Prostate gland (tissue), 2 donors: ENCODE results near the gene CARNS1. TPM values are rescaled to one million over a fixed set of nuclear protein-coding genes. Genes with fewer than 3 reads are reported as not detected.

Source experiments
- DNase-seq: peaks from one replicate; pipeline ENCODE4 v3.0.0-alpha.2; 2019; ENCODE audit warnings: low spot score
- H3K27ac ChIP-seq, 2 donors: fragments of 200-600 bp; sonication (generic); 2 replicates each; pipeline ENCODE4 v1.5.1; 2017 to 2019
- H3K27me3 ChIP-seq: fragments of 200-600 bp; sonication (generic); replicated peaks from 2 replicates; pipeline ENCODE4 v1.5.1; 2019; ENCODE audit not compliant: insufficient read depth
- H3K36me3 ChIP-seq, 2 donors: fragments of 200-600 bp; sonication (generic); 1 replicate in 1 of 2; 2 replicates in 1 of 2; pipeline versions ENCODE4 v1.5.1 to v1.8.1; 2017 to 2019
- H3K4me1 ChIP-seq: fragments of 200-600 bp; sonication (generic); replicated peaks from 2 replicates; pipeline ENCODE4 v1.5.1; 2019
- H3K4me3 ChIP-seq, 2 donors: fragments of 200-600 bp; sonication (generic); 2 replicates each; pipeline ENCODE4 v1.5.1; 2017 to 2019
- H3K9me3 ChIP-seq: fragments of 200-600 bp; sonication (generic); 2 replicates; pipeline ENCODE4 v1.5.1; 2017
- POLR2A ChIP-seq: fragments of 450-650 bp; IDR thresholded peaks from one replicate; pipeline ENCODE4 v1.6.1; 2016; ENCODE audit warnings: antibody characterized with exemption, mild to moderate bottlenecking
- POLR2AphosphoS5 ChIP-seq: sonication (generic); formaldehyde crosslinking; IDR thresholded peaks from one replicate; pipeline ENCODE4 v1.6.1; 2017; ENCODE audit warnings: antibody characterized with exemption
- WGBS: methylation state at CpG from one replicate; pipeline ENCODE4 v1.1.5; 2018; 5-methylcytosine and 5-hydroxymethylcytosine counted together
- intact Hi-C: fragments of 100-400 bp; cut with DNase I; formaldehyde crosslinking; loops from one replicate; pipeline ENCODE4 v1.14.2; 2022
- total RNA-seq, 2 donors: library from RNA; depleted of rRNA; stranded (reverse); fragments of >200 nt; gene quantifications; one replicate each; pipeline ENCODE4 v1.1.0, GENCODE V29; 2016
- TF ChIP-seq, protein P1 (sequence below), 4 experiments: fragments of 200-600 bp in 2 of 4; fragments of 450-650 bp in 2 of 4; sonication (generic) in 2 of 4; IDR thresholded peaks; 1 replicate in 3 of 4; 2 replicates in 1 of 4; pipeline ENCODE4 v1.5.1; 2016 to 2019; ENCODE audit warnings: antibody characterized with exemption in 4 of 4, mild to moderate bottlenecking in 2 of 4, moderate library complexity in 2 of 4

The CARNS1 gene
- total RNA-seq, 2 donors from 2014 or later, result 0.91 to 1.0 TPM

DNA sequence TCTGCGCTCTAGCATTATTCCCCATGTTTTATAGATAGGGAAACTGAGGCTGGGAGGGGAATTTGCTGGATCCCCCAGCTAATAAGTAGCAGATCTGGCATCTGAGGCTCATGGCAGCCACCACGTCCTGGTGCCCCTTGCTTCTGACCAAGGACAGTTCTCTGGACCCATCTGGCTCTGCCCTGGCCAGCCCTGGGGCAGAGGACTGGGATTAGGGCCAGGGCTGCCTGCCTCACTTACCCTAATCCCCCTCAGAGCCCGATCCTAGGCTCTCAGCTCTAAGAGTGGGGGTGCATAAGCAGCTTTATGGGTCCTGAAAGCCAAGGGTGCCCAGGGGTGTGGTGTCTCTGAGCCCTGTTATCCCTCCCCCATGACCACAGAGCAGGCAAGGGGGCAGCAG is 39.6 kb downstream of the CARNS1 start, which contains the start of gene CABP4:
Gene CABP4, plus strand, starts transcription at position 301 of the 400 bp plus-strand sequence. Its CDS starts 70 bp downstream, at position 371.
- H3K4me1 ChIP-seq, result no peaks in the 10 kb centered on the region
- WGBS, result 92% methylated on average over 3 of the region's 3 CpGs
- intact Hi-C loops, result no loop called here

DNA sequence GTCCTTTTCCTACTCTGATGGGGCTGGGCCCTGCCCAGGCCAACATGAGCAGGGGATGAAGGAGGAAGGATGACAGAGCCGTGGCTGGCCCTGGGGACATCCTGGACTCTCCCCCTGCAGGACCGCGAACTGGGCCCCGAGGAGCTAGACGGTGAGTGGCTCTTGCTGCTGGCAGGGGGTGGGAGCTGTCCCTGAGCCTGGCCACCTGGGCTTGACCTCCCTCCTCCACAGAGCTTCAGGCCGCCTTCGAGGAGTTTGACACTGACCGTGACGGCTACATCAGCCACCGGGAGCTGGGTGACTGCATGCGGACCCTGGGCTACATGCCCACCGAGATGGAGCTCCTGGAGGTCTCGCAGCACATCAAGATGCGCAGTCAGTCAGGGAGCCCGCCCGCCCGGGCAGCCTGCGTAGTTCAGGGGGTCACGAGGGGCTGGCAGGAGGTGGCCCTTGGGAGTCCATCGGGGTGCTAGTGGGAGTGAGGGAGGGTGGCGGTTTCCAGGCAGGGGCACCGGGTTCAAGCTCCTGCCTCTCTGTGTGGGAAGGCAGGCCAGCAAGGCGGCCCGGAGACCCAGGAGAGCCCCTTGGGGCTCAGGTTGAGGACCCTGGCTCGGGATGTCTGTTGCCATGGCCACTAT is 40.7 kb downstream of the CARNS1 start:
- TF ChIP-seq POLR2A, result no peak
- TF ChIP-seq, protein P1, sequence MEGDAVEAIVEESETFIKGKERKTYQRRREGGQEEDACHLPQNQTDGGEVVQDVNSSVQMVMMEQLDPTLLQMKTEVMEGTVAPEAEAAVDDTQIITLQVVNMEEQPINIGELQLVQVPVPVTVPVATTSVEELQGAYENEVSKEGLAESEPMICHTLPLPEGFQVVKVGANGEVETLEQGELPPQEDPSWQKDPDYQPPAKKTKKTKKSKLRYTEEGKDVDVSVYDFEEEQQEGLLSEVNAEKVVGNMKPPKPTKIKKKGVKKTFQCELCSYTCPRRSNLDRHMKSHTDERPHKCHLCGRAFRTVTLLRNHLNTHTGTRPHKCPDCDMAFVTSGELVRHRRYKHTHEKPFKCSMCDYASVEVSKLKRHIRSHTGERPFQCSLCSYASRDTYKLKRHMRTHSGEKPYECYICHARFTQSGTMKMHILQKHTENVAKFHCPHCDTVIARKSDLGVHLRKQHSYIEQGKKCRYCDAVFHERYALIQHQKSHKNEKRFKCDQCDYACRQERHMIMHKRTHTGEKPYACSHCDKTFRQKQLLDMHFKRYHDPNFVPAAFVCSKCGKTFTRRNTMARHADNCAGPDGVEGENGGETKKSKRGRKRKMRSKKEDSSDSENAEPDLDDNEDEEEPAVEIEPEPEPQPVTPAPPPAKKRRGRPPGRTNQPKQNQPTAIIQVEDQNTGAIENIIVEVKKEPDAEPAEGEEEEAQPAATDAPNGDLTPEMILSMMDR (IDR thresholded peaks at IDR 0.05), result no peak
- no peak for TF ChIP-seq POLR2AphosphoS5
- no peak for DNase-seq
- Histone ChIP-seq H3K9me3 (no peaks in the 10 kb centered on the region), H3K4me1 (no peaks in the 10 kb centered on the region), H3K27me3 (no peaks in the 10 kb centered on the region), H3K36me3 (no peaks in the 10 kb centered on the region), H3K4me3 (no peak overlapping the region), H3K27ac (no peak overlapping the region)
- 74% methylated on average over 22 of the region's 25 CpGs for WGBS
- intact Hi-C loops, result no loop called here

More for the DNA sequence above, 39.6 kb downstream of the CARNS1 start, which contains the start of gene CABP4:
- Histone ChIP-seq H3K4me3 (no peak within 1 kb of the TSS), H3K27ac (no peak within 1 kb of the TSS), H3K27me3 (no peaks in the 10 kb centered on the region), H3K36me3 (no peaks in the 10 kb centered on the region), H3K9me3 (no peaks in the 10 kb centered on the region)
- no peak for DNase-seq
- TF ChIP-seq POLR2AphosphoS5 (no peak), POLR2A (no peak)
- TF ChIP-seq, protein P1 (IDR thresholded peaks at IDR 0.05), result no peak

DNA sequence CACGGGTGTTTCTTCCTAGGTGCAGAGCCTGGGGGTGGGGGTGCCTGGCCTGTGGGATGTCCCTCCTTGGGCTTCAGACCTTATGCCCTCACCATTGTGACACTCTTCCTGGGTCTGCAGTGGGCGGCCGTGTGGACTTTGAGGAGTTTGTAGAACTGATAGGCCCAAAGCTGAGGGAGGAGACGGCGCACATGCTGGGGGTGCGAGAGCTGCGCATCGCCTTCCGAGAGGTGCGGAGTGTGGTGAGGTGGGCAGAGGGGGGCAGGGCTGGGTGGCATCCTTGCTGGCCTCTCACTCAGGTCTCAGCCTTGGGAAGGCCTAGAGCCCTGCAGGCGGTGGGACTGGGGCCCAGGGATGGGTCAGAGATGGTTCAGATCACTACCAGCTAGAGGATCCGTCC is 42.0 kb downstream of the CARNS1 start:
- Histone ChIP-seq H3K27me3 (no peaks in the 10 kb centered on the region), H3K9me3 (no peaks in the 10 kb centered on the region), H3K36me3 (no peaks in the 10 kb centered on the region), H3K4me3 (no peak overlapping the region), H3K4me1 (no peaks in the 10 kb centered on the region), H3K27ac (no peak overlapping the region)
- DNase-seq, result no peak
- intact Hi-C loops, result no loop called here
- WGBS, result 95% methylated on average over 11 of the region's 12 CpGs
- TF ChIP-seq, protein P1 (IDR thresholded peaks at IDR 0.05), result no peak
- no peak for TF ChIP-seq POLR2A
- TF ChIP-seq POLR2AphosphoS5, result no peak

DNA sequence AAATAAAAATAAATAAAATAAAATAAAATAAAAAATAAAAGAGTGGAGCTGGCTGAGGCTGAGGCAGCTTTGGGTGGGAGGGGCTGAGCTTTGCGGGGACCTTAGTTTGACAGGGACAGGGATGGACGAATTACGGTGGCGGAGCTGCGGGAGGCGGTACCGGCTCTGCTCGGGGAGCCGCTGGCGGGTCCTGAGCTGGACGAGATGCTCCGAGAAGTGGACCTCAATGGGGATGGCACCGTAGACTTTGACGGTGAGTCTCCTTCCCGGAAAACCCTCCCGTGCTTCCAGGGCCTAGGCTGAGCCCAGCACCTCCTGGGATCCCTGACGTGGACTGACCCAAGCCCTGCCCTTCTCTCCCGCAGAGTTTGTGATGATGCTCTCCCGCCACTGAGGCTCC is 42.8 kb downstream of the CARNS1 start:
- Histone ChIP-seq H3K4me1 (no peaks in the 10 kb centered on the region), H3K9me3 (no peaks in the 10 kb centered on the region), H3K36me3 (no peaks in the 10 kb centered on the region), H3K4me3 (no peak overlapping the region), H3K27me3 (no peaks in the 10 kb centered on the region), H3K27ac (no peak overlapping the region)
- TF ChIP-seq, protein P1 (IDR thresholded peaks at IDR 0.05), result no peak
- TF ChIP-seq POLR2A (no peak), POLR2AphosphoS5 (no peak)
- WGBS, result 86% methylated on average over 19 of the region's 19 CpGs
- no peak for DNase-seq
- intact Hi-C loops, result no loop called here

DNA sequence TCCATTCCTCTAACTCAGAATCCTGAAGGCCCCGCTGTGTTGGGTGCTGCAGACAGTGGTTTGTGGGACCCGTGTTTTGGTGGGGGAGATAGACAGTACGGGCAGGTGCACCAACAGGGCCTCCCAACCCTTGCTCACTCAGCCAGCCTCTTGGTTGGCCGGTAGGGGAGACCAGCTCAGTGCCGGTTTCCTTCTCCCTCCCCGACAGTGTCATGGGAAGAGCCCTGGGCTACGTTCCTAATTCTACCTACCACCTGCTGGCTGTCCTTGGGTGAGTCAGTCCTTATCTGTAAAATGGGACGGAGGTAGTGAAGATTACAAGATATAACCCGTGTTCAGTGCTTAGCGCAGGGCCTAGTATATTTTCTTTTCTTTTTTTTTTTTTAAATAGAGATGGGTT is 47.7 kb downstream of the CARNS1 start:
- Histone ChIP-seq H3K36me3 (peaks cover 0 to 4% of the 10 kb centered on the region in 2 donors), H3K4me1 (peaks cover 6% of the 10 kb centered on the region), H3K27ac (no peak overlapping the region), H3K4me3 (no peak overlapping the region), H3K9me3 (no peaks in the 10 kb centered on the region), H3K27me3 (no peaks in the 10 kb centered on the region)
- 90% methylated on average over 10 of the region's 10 CpGs for WGBS
- TF ChIP-seq POLR2A, result no peak
- TF ChIP-seq, protein P1 (IDR thresholded peaks at IDR 0.05), result no peak
- no peak for TF ChIP-seq POLR2AphosphoS5
- intact Hi-C loops, result no loop called here
- DNase-seq, result no peak
